Effector CD4-positive, alpha-beta T cell (primary cell): Measurements from ENCODE around the gene CRTAC1.
A peak's percentile ranks its signal among the peaks of the same experiment; 100 is the strongest.

Source experiments
- DNase-seq: peaks from one replicate; pipeline ENCODE4 v3.0.0-alpha.2; 2020

Gene CRTAC1

DNA sequence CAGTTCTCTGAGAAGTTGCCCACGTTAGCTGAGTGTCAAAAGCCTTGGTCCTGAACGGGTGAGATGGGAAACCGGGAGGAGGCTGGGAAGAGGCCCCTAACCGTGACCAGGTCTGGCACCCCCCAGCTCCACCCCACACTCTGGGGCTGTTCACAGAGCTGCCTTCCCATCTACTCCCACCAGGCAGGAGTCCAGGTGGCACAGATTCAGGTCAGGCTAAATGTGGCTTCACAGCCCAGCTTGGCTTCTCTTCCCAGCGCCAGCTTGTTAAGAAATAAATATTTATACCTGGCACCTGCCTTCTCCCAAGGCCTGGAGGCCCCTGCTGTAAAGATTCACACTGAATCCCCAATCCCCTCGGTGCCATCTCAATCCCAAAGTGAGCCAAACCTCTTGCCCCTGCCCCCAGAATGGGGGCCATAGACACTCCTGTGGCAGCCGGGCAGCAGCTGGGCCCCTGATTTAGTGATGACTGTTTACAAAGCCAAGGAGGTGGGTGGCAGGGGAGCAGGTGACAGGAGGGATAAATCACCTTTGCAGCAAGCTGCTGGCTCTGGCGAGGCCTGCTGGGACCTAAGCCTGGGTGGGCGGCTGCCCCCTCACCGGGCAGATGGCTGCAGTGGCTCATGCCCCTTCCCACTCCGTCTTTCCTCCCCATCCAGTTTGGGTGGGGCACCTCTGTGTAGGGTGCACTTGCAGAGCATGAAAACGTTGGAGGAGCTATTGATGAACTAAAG is 108.2 kb downstream of the CRTAC1 start:
- DNase-seq, result no peak

DNA sequence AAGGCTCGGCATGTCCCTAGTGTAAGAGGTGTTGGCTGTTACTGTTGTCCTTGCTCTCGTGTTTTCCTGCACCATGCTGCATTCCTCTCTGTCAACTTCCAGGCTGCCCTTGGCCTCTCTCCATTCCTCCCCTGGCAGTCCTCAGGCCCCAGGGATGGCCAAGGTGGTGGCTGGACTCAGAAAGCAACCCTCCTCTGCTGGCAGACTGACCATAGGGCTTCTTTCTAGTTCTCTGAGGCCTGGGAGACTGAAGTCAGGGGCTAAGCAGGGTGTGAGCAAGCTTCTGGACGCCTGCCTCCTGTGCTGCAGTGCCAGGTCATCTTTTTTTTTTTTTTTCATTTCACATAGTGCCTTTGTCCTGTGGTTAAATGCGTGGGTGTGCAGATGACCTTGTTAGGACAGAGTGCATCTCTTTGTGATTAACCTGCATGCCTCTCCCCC is 108.8 kb downstream of the CRTAC1 start:
- no peak for DNase-seq

DNA sequence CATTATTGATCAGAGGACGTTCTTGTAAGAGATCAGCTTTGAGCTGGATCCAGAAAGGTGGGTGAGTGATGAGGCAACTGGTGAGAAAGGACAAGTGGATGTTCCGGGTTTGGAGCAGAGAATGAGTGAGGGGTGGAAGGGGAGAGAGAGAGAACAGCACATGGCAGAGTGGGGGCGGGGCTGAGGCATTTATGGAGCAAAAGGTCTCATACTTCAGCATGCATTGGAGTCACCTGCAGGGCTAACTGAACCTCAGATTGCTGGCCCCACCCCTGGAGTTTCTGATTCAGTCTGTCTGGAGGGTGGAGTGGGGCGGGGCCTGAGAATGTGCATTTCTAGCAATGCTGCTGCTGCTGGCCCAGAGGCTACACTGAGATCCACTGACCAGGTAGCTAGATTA is 109.6 kb downstream of the CRTAC1 start:
- DNase-seq, result no peak

DNA sequence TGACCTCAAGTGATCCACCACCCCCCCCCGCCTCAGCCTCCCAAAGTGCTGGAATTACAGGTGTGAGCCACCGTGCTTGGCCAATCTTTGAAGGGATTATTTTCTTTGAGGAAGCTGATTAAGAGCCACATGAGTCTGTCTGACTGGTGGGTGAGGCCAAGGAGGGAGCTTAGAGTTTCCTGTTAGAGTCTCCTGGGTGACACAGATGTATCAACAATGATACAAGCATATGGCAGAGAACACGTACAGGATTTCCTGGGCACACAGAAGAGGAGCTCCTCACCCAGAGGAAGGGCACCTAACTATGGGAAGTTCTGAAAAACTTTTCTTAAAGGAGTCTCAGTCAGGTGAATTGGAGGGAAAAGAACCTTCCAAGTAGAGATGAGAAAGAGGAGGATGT is 111.4 kb downstream of the CRTAC1 start:
- DNase-seq, result no peak

DNA sequence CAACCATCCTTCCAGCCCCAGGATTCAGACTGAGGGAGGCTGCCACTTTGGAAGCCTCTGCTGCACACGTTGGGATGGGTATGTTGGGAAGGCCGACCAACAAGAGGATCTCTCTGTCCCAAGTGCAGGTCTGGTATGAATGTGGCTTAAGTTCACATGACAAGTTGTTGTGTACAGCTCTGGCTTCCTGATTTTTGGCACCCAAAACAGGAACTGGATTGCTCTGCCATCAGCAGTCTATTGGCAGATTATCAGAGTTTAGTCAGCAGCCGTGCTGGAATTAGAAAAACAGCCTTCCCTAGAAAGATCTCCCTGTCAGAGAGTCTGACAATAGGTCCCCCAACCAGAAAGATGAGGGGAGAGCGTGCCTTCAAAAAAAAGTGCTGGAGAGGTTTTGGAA is 113.8 kb downstream of the CRTAC1 start:
- no peak for DNase-seq

DNA sequence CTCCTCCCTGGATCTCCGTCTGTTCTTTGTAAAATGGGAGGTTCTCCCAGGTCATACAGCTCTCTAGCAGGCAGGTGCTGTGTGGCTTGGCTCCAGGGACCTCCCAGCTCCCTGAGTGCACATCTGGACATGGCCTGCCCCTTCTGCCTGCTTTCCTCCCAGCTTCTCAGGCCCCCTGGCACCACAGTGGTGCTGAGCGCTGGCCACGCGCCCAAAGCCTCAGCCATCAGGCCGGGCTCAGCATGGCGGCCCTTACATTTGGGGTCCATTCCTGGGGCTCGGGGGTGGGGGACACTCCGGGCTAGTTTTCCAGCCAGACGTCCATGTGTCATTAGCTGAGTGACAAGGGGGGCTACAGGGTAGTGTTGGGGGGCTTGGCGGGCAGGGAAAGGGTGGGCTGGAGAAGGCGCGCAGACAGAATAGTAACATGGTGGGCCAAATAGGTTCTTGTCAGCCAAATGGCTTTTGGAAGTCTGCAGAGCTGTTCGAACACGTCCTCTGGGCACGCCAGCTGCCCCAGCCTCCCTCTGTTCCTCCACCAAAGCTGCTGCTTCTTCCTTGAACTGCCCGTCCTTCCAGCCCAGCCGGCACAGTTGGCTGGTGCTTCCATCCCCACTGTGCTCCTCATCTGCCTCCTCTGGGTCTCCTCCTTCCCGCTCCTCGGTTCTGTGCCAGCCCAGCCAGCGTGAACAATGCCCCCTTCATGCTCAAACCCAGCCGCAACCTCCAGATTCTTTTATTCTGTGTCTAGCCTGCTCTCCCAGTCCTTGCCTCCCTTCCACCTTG is 114.9 kb downstream of the CRTAC1 start:
- no peak for DNase-seq

DNA sequence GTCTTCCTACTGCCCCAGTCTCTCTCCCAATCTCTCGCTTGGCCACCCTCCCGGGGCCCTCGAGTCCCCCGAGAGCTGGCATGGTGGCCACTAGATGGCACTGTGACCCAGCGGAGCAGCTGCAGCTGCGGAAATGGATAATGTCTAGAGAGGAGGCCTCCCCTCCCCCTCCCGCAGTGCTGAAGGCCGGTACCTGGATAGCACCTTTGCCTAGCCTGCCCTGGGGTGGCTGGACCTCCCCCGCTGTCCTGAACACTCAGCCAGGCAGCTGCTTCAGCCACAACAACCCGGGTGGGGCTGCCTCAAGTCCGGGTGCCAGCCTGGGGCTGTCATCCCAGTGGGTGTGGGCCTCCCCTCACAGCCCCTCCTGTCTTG is 115.6 kb downstream of the CRTAC1 start:
- DNase-seq, result peak; percentile 57

DNA sequence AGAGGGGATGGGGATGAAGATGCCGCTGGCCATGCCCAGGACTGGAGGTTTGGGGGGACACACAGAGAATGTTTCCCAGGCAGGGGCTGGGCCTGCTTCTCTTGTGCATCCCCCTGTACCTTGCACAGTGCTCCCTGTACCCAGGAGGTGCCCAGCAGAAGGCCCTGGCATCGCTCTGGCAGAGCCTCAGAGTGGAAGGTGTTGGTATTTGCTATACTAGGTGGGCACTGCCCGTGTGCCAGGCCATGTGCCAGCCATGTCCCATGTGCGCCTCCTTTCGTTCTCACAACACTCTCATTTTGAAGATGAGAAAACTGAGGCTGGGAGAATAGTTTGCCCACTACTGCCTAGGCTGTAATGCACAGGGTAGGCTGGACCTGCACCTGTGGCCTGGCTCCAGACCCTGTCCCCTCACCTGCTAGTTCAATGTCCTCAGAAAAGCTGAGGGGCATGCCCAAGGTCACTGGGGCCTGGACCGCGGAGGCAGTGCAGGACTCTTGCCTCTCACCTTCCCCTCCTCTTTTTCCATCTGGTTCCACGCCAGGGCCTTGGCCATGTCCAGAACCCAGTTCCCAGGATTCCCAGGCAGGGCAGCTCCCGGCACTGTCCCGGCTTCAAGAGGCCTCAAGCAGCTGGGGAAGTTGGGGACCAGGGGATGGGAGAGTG is 116.1 kb downstream of the CRTAC1 start:
- no peak for DNase-seq

DNA sequence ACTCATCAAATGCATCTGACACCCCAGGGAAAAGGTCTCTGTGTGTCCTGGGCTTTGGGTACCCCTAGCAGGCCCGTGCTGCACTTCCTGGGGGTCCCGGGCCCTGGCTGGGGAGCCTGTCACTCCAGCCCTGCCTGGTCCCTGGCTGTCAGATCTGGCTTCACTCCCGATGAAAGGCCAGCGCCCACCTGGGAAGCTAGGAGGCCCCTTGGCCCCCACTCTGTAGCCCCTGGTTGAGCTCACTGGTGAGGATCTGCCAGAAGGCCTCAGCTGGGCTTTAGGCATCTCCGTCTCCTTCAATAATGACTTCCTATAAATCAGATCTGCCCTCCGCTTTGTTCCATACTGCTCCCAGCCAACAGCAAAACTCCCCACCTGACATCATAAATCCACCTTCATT is 116.8 kb downstream of the CRTAC1 start:
- DNase-seq, result no peak

DNA sequence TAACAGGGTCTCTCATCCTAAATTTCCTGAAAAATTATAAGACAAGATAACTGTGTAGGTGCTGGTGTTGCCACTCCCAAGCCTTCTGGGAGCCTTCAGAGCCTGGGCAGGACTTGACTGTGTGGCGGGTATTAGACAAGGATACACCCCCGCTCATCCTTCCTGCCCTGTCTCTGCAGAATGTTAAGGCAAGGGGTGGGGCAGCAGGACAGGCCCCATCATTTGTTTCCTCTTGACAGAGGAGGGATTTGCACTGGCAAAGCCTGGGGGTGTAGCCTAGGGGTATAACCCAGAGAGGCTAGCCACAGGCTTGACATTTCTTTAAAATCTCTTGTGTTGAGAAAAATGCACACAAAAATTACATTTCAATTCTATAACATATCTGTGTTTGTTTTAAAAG is 117.2 kb downstream of the CRTAC1 start:
- DNase-seq, result no peak

DNA sequence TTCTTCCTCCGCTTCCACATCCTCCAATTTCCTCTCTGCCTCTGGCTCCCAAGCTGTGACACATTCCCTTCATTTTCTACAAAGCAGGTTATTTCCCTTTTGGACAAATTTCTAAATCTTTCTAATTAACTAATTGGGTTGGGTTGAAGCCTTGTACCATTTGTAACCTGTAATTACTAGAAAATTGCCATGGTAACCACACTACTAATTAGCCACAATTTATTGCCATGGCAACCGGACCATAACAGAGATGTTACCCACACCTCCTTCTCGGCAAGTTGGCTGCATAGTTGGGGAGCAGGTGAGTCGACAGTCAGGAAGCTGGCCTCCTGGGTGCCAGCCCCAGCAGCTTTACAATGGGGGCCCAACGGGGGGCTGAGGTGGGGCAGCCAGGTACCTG is 119.2 kb downstream of the CRTAC1 start:
- DNase-seq, result no peak

DNA sequence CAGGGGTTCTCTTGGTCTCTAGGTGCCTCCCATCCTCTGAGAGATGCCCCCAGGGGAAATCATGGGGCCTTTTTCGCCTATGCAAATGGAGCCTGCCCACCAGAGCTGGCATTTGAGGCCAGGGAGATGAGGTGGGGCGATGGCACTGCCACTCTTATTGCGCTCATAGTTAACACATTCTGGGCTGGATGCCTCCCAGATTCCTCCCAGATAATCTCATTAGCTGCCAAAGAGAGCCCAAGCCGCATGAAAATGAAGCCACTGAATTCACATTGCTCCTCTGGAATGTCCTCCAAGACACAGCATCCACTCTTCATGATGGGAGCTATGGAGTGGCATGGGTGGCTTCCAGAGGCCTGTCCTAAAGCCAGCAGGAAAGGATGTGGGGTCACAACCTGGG is 119.8 kb downstream of the CRTAC1 start:
- no peak for DNase-seq

DNA sequence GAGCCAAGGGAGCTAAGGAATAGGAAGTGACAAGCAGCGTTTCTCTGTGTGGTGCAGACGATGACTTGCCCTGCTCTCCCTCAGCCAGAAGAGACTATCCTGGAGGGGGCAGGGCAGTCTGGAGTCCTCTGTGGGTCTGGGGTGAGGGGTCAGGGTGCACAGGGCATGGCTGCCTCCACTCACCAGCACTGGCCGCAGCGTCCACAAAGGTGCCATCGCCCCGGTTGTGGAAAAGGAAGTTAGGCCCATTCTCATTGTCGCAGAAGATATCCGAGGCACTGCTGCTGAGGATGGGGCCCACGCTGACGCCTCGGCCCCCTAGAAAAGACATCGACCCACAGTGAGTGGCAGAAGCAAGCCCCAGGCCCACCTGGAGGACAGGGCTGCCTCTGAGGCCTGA is 122.6 kb downstream of the CRTAC1 start:
- DNase-seq, result no peak

DNA sequence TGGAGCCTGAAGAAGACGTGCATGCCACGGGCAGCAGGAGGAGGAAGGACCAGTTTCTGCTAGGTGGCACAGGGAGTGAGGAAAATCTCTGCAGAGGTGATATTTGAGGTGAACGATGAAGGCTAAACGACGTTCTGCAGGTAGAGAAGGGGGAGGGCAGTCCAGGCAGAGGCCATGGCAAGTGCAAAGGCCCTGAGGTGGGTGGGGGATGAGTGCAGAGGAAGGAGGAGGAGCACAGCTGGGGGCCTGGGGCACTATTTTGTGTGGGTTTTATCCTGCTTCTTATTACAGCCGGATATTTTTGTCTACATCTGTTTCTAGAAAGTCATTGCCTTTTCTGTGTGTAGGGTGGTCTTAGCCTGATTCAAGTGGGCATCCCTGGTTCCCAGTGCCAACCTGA is 123.2 kb downstream of the CRTAC1 start:
- no peak for DNase-seq

DNA sequence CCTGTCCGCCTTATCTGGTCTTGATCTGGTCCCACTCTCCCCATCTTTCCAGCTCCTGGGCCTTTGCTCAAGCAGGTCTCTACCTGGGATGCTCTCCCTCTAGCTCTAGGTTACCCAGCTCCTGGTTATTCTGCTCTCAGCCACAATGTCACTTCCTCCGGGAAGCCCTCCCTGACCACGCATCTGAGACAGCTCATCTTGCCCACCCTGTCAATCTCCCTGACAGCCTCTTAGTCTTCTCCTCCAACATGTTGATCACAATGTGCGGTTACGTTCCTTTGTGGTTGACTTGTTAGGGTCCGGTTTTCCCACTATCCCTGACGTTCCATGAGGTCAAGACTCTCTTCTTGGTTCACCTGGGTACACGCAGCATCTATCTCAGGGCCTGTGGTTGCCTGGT is 125.1 kb downstream of the CRTAC1 start:
- no peak for DNase-seq

DNA sequence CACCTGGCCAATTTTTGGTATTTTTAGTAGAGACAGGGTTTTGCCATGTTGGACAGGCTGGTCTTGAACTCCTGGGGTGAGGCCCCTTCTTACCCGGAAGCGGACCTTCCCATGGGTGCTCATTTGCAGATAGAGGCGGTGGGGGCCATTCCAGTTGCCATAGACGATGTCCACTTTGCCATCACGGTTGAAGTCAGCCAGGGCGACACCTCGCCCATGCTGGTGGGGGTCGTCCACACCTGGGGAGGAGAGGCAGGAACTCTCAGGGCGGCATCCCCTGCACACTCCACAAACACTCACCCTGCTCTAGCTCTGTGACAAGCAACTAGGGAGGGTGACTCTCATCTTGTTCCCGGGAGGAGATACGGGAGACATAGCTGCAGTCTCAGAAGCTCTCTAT is 125.8 kb downstream of the CRTAC1 start:
- DNase-seq, result no peak

DNA sequence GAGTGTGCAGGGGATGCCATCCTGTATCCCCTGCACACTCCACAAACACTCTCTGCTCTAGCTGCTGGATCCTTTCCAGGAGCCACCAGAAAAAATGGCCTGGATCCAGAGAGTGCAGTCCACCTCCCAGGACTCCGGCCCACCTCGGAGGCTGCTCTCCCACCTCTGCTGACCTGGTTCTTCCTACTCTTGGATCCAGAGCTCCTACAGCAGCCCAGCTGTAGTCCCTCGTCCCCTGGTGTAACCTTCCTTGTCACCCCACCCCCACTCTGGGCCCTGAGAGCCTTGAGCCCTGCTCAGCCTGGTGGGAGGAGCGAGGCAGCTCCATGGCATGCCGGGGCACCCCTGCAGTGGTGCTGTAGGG is 126.4 kb downstream of the CRTAC1 start:
- DNase-seq, result no peak

DNA sequence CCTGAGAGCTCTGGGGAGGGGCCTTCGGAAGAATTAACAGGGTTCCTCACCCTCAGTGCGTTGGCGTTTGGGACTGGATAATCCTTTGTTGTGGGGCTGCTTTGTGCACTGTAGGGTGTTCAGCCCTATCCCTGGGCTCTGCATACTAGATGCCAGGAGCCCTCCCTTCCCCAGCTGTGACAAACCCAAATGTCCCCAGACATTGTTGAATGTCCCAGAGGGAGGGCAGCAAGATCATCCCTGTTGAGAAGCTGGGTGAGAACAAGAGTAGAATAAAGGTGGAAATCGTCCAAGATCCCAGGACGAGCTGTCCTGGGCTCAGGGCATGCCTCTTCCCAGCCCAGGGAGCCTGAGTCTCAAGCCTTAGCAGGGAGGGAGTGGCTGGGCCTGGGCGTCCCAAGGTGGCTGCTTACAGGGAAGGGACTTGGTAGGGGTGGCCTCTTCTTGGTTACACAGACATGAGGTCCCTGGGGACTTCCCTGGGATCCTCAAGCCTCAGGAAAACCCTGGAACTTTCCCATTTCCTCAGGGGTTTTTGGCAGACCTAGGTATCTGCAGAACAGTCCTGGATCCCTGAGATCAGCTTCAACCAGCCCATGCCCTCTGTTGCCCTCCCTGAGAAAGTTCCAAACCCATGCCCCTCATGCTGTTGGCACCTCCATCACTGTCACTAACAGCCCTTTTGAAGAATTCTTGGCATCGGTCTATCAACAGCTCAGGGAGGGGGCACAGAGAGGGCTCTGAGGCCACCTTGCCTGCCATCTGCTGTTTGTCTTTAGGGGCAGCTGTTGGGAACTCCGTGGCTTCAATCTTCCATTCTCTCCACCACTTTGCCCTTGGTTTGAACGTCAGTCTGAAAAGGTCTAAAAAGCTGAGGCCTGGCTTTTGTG is 127.0 kb downstream of the CRTAC1 start:
- DNase-seq, result no peak

DNA sequence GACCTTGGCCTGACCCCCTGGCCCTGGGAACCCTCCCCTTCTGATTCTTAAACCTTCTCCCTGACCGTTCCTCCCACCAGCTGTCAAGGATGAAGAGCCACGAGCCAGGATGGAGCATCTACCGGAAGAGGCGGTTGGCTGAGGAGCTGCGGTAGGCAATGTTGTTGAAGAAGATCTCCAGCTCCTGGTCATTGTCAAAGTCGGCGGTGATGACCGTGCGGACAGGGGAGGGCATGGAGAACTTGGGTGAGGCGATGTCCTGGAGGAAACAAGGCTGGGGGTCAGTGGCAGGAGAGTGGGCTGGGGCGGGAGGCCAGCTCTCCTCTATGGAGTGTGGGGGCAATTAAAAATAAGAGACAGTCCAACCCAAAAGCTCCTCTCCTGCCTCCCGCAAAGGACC is 129.0 kb downstream of the CRTAC1 start:
- DNase-seq, result no peak

DNA sequence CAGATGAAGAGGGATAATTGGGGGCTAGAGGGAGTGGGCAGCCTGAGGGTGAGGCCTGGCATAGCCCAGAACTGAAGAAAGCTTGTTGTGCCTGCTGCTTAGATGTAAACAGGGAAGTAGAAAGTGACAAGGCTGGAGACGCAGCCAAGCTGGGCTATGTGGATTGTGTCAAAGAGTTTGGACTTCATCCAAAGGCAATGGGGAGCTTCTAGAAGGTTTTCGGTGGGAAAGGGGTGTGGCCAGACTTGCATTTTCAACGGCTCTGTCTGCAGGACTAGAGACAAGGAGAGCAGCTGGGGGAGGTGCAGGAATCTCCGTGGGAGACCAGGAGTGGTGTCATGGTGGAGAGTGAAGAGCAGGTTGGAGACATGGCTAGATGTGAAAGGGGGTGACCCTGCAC is 132.0 kb downstream of the CRTAC1 start:
- no peak for DNase-seq

DNA sequence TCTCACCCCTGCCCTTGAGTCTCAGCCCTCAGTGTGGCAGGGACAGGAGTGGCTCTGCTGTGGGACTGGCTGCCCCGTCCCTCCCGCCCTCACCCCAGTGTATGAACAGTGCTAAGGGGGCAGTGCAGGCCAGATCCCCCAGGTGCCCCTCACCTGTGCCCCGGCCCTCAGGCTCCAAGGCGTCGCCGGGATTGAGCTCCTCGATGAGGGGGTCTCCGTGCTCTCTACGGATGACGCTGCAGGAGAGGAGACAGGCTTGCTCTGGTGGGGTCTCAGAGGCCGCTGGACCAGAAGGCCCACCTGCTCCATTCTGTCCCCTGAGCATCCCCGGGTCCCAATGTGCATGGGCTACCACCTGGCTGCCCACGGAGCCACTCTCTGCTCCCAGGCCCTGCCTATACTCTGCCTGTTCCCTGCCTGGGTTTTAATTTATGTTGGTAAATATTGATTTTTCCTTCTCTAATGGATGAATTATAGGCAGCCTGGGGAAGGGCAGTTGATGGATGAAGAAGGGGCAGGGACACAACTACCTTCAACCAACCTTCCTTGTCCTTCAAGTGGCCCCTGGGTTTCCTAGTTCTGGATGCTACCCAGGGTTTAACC is 133.6 kb downstream of the CRTAC1 start:
- DNase-seq, result no peak

DNA sequence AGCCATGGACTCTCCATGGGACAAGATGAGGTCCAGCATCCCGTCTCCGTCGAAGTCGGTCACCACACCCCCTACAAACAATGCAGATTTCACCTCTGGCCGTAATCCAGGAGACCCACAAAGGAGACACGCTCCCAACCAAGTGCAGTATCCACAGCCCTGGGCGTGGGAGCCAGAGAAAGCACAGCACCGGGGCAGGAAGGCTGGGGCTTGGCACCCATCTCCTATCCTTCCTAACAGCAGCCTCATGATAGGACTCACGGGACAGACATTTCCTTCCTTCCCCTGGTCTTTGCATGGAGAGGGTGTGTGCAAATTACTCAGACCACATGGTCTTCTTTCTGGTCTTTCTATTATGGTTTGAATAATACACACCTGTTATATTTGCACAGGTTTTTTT is 134.5 kb downstream of the CRTAC1 start:
- DNase-seq, result no peak

DNA sequence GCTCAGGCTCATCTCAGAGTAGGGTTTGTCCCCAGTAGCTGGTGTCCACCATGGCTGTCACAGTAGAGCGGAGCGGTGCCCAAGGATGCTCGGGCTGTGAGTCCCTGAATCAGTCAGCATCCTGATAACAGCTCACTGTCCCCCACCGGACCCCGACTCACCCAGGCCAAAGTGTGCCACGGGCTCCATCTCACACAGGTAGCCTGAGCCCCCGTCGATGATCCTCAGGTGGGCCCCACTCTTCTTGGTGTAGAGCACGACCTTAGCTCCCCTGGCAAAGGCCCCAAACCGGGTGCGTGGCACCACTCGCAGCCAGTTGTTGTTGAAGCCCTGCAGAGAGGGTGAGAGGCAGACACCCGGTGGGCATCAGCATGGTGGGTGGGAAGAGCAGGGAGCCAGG is 135.3 kb downstream of the CRTAC1 start:
- DNase-seq, result no peak
